GM19372 (cell line): ENCODE measurements around the gene THOC6.
A peak's percentile ranks its signal among the peaks of the same experiment; 100 is the strongest.
"Not testable (repeated sequence)": the region's sequence is repeated elsewhere in the genome, so short reads cannot be mapped to it uniquely, and the experiment has no call there.

ENCODE experiments used
- ATAC-seq: cut with Tn5 transposase; IDR thresholded peaks from one replicate; pipeline ENCODE4 v1.9.1; 2021; ENCODE audit warnings: mild to moderate bottlenecking, low read depth, moderate library complexity; ENCODE audit not compliant: unreplicated experiment

The THOC6 gene

DNA sequence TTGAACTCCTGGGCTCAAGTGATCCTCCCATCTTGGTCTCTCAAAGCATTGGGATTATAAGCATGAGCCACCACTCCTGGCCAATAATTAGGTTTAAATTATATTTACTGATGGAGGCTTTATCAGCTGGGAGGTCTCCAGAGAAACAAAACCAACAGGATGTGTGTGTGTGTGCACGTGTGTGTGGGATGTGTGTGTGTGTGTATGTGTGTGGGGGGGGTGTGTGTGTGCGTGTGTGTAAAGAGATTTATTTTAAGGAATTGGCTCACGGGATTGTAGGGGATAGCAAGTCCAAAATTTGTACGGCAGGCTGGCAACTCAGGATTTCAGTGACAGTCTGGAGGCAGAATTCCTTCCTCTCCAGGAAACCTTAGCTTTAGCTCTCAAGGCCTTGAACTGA is 27.2 kb downstream of the THOC6 start:
- no peak for ATAC-seq

- ATAC-seq: no peak
These were observed 27.7 kb downstream of the THOC6 start for GRCh38 chr16:3051494-3051893.

DNA sequence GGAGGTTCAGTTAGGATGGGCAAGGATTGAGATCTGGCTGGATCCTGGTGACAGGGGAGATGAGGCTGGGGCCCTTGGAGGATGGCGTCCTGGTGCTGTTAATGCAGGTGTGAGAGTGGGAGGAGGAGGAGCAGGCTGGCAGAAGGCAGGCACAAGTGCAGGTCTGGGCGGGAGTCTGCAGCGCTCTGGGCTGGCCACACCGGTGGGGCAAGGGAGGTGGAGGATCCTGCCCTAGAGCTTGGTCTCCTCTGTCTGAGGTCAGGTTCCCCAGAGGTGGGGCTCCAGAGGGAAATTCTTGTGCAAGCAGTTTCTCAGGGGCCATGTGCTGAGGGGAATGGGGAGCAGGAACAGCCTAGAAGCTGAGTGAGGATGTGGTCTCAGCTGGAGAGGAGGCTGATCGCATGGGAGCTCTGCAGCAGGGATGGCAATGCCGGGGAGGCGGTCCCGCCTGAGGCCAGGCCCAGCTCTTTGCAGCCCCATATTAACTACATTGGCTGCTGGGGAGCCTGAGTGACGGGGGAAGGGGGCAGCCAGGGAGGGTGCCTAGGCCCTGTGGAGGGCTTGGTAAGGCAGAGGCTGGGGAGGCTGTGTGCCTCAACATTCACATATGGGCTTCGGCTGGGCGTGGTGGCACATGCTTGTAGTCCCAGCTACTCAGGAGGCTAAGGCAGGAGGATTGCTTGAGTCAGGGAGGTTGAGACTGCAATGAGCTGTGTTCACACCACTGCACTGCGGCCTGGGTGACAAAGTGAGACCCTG is 28.9 kb downstream of the THOC6 start:
- not testable (repeated sequence) for ATAC-seq

DNA sequence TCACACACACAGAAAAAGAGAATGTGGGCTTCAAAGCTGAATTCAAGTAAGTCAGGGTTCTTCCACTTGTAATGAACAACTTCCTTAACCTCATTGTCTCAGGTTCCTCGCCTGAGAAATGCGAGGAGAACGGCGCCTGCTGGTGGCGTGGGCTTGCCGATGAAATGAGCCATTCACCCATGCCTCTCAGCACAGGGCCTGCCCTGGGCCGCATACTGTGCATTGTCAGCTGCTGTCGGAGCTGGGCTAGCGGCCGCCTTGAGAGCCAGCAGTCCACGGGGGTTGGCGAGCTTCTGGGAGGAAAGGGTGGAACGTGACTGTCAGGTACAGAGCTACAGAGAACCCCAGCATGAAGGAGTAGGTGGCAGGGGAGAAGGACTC is 29.5 kb downstream of the THOC6 start:
- not testable (repeated sequence) for ATAC-seq

DNA sequence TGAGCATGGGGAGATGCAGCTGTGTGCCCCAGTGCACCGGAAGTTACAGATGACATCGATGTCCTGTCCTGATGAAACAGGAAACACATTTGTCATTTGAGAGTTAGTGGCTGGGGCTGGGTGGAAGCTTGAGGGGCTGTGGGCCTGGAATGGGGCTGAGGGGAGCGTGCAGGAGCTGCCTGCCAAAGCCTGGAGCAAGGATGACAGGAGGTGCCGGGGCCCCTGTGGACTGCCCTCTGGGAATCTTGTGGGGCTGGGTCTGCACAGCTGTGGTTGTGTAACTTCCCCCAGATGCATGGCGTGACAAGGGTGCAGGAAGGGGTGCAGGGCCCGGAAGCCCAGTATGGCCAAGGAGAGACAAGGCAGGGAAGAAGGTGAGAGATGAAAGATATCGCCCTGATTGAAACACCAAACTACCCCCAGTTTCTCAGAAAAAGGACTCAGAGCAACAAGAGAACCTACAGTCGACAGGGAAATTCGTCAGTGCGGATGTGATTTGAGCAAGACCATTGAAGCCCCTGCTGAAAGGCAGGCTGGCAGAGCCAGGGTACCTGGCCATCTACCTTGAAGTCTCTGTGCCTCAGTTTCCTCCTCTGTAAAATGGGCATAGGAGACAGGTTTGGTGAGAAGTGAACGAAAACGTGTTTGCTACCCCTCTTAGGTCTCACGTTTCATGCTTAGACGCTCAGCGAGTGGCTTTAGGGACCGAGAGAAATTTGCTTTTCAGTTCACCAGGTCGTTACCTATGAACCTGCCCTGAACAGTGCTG is 31.3 kb downstream of the THOC6 start:
- no peak for ATAC-seq

- ATAC-seq: not testable (repeated sequence)
These were observed 31.9 kb downstream of the THOC6 start for GRCh38 chr16:3055734-3056115.

- ATAC-seq: no peak
These were observed 32.7 kb downstream of the THOC6 start for GRCh38 chr16:3056336-3057180.

DNA sequence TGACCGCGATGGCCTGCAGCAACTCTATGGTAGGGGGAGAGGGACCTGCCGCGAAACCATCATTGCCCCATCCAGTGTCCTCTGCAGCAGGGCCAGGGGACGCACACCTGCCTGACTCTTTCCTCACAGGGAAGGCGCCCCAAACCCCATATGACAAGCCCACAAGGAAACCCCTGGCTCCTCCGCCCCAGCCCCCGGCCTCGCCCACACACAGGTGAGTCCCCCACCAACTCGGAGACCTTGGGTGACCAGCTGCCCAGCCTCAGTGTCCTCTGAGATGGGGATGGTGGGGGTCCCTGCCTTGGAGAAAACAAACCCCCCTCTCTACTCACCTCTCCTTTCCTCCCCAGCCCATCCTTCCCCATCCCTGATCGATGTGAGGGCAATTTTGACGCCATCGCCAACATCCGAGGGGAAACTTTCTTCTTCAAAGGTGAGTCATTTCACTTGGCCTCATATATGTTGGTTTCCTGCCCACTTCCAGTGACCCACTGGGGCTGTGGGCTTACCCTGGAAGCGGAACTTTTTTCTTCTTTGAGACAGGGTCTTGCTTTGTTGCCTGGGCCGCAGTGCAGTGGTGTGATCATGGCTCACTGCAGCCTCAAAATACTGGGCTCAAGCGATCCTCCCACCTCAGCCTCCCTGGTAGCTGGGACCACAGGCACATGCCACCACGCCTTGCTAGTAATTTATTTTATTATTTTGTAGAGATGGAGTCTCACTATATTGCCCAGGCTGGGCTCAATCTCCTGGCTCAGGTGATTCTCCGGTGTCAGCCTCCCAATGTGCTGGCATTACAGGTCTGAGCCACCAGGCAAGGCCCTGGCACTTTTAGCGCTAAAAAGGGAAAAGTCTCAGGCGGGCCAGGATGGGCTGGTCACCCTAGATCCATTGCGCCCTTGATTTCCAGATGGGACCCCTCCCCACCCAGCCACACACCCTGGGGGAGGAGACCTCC is 33.6 kb downstream of the THOC6 start:
- no peak for ATAC-seq

GRCh38 chr16:3058139-3059030 is 34.5 kb downstream of the THOC6 start:
- no peak for ATAC-seq

DNA sequence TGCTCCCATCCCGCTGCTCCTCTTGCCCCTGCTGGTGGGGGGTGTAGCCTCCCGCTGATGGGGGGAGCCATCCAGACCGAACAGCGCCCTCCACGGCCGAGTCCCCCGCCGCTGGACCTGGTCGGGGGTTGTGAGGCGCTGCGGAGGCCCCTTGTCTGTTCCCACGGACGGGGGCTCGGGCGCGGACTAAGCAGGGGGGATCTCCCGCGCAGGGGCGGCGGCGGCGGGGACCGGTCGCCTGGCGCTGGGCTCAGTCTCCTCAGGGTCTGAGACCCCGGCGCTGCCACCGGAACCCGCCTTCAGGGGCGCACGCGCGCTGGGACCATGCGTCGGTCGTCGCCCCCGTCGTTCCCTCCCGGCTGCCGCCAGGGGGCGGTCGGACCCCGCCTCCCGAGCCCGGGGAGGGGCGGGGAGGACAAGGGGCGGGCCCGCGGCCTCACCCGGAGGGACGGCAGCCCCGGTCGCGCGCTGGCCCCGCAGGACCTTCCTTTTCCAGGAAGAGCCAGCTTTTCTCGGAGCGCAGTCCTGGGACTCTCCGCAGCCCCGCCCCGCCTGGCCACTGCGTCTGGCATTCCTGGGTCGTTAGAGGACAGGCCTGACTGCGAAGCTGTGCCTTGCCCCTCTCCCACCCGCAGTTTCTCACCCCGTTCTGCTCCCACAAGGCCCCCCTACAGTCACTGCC is 35.3 kb downstream of the THOC6 start:
- ATAC-seq: peak; percentile 89

- ATAC-seq: no peak
These were observed 35.9 kb downstream of the THOC6 start for GRCh38 chr16:3059723-3060242.

GRCh38 chr16:3060339-3061127 is 36.7 kb downstream of the THOC6 start:
- ATAC-seq: no peak

- ATAC-seq: no peak
These were observed 38.7 kb downstream of the THOC6 start for GRCh38 chr16:3062553-3062952.

GRCh38 chr16:3063625-3064386 is 40.0 kb downstream of the THOC6 start:
- no peak for ATAC-seq

DNA sequence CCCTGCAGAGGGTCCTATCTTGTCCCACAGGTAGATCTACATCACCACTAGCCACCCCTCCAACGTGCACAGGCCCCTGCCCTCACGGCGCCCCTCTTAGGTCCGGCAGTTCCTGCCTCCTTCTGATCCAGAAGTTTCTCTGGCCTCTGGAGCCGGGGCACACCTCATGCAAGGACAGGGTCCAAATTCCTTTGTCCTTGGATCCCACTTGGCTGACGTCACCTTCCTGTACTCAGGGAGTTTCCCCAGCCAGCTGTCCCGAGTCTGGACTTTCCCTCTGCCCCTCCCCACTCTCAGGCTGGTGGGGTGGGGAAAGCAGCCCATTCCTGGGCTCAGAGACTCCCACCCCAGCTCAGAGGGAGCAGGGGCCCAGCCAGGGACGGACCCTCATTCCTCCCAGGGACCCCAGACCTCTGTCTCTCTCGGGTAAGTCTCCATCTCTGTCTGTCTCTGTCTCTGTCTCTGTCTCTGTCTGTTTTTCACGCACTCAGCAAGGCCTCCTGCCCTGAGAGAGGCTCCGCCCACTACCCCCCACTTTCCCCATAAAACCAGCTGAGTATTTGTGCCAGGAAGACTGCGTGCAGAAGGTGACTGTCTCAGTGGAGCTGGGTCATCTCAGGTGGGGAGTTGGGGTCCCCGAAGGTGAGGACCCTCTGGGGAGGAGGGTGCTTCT is 41.4 kb downstream of the THOC6 start, which contains the start of gene IL32:
Gene IL32, plus strand, starts transcription at position 572 of the 673 bp plus-strand sequence. CDS start 172 bp downstream, outside the sequence.
- no peak for ATAC-seq
